Nucleus accumbens (tissue), 56 donors: ENCODE measurements around the gene HEATR5B.

ENCODE experiments used
- DNase-seq, 56 donors: peaks; one replicate each; lab custom pipeline; 2025; lab: John Stamatoyannopoulos, UW

Gene HEATR5B

GRCh38 chr2:37083873-37084794 is at the start of gene HEATR5B, which contains the start of gene GPATCH11:
TSS of gene HEATR5B (minus strand) at chr2:37084372. CDS start at chr2:37083414, 958 bp downstream.
TSS of gene GPATCH11 (plus strand) at chr2:37084518. CDS start at chr2:37088382, 3,864 bp downstream.
- peak; percentile 45 to 97 (median 93) for DNase-seq

GRCh38 chr2:37132914-37133313 is 48.7 kb upstream of the HEATR5B start:
- DNase-seq = no peak

GRCh38 chr2:37125416-37125815 is 41.2 kb upstream of the HEATR5B start:
- DNase-seq = no peak

GRCh38 chr2:37119157-37119556 is 35.0 kb upstream of the HEATR5B start:
- DNase-seq = no peak

GRCh38 chr2:37117566-37117965 is 33.4 kb upstream of the HEATR5B start:
- DNase-seq = no peak

- DNase-seq = no peak
These were observed 27.8 kb upstream of the HEATR5B start for GRCh38 chr2:37111958-37112357.

GRCh38 chr2:37110306-37111212 is 26.4 kb upstream of the HEATR5B start:
- no peak for DNase-seq

- DNase-seq = no peak
These were observed 25.4 kb upstream of the HEATR5B start for GRCh38 chr2:37109523-37109922.

- no peak for DNase-seq
These were observed 21.0 kb upstream of the HEATR5B start for GRCh38 chr2:37105150-37105549.

GRCh38 chr2:37104178-37104577 is 20.0 kb upstream of the HEATR5B start:
- DNase-seq = no peak

- DNase-seq = no peak
These were observed 18.4 kb upstream of the HEATR5B start for GRCh38 chr2:37102588-37102987.

GRCh38 chr2:37100054-37100453 is 15.9 kb upstream of the HEATR5B start:
- no peak for DNase-seq

- DNase-seq = no peak
These were observed 14.4 kb upstream of the HEATR5B start for GRCh38 chr2:37098416-37099118.

- DNase-seq = no peak
These were observed 12.4 kb upstream of the HEATR5B start for GRCh38 chr2:37096568-37096967.

GRCh38 chr2:37091873-37092272 is 7.7 kb upstream of the HEATR5B start:
- no peak for DNase-seq

- DNase-seq = no peak
These were observed 5.9 kb upstream of the HEATR5B start for GRCh38 chr2:37090019-37090477.

- no peak for DNase-seq
These were observed 1.6 kb upstream of the HEATR5B start for GRCh38 chr2:37085731-37086147.

GRCh38 chr2:37084797-37085196 is 625 bp upstream of the HEATR5B start:
- peak in 1 of 56 donors; percentile 24 for DNase-seq

GRCh38 chr2:37080689-37081088 is 3.5 kb downstream of the HEATR5B start:
- DNase-seq = no peak

GRCh38 chr2:37080266-37080665 is 3.9 kb downstream of the HEATR5B start:
- no peak for DNase-seq
